Stimulated activated naive CD8-positive, alpha-beta T cell treated with anti-CD3 and anti-CD28 coated beads, Interleukin-15, Interleukin-2, amounts not matched to agents 100 ng/mL and 50 ng/mL, for 24 hours (primary cell): Measurements from ENCODE around the gene VPS8.
A peak's percentile ranks its signal among the peaks of the same experiment; 100 is the strongest.
"Not testable (repeated sequence)": the region's sequence is repeated elsewhere in the genome, so short reads cannot be mapped to it uniquely, and the experiment has no call there.

Experiments
- H3K27ac Mint-ChIP-seq: one replicate; pipeline ENCODE4 v1.8.0; 2021; ENCODE audit warnings: mild to moderate bottlenecking, mixed read lengths
- H3K27me3 Mint-ChIP-seq: one replicate; pipeline ENCODE4 v1.8.0; 2021; ENCODE audit warnings: mixed read lengths
- H3K36me3 Mint-ChIP-seq: one replicate; pipeline ENCODE4 v1.8.0; 2021; ENCODE audit warnings: low read depth, mixed read lengths
- H3K4me1 Mint-ChIP-seq: one replicate; pipeline ENCODE4 v1.8.0; 2021; ENCODE audit warnings: low read depth, mixed read lengths
- H3K4me3 Mint-ChIP-seq: one replicate; pipeline ENCODE4 v1.8.0; 2021; ENCODE audit warnings: mild to moderate bottlenecking, mixed read lengths
- H3K9me3 Mint-ChIP-seq: one replicate; pipeline ENCODE4 v1.8.0; 2021; ENCODE audit warnings: mixed read lengths

Gene VPS8

GRCh38 chr3:184932777-184933176 is 120.8 kb downstream of the VPS8 start:
- H3K36me3 Mint-ChIP-seq, result peaks cover 57% of the 10 kb centered on the region
- H3K27me3 Mint-ChIP-seq, result no peaks in the 10 kb centered on the region
- H3K4me1 Mint-ChIP-seq, result no peaks in the 10 kb centered on the region
- no peaks in the 10 kb centered on the region for H3K9me3 Mint-ChIP-seq
- H3K27ac Mint-ChIP-seq, result no peak overlapping the region
- no peak overlapping the region for H3K4me3 Mint-ChIP-seq

- H3K27me3 Mint-ChIP-seq, result no peaks in the 10 kb centered on the region
- H3K27ac Mint-ChIP-seq, result no peak overlapping the region
- H3K4me3 Mint-ChIP-seq, result no peak overlapping the region
- H3K4me1 Mint-ChIP-seq, result no peaks in the 10 kb centered on the region
- H3K9me3 Mint-ChIP-seq, result no peaks in the 10 kb centered on the region
- peaks cover 53% of the 10 kb centered on the region for H3K36me3 Mint-ChIP-seq
Observed at GRCh38 chr3:184937611-184938010, 125.6 kb downstream of the VPS8 start.

GRCh38 chr3:184941408-184941807 is 129.4 kb downstream of the VPS8 start:
- Mint-ChIP-seq H3K4me3 (no peak overlapping the region), H3K27ac (no peak overlapping the region), H3K36me3 (peaks cover 43% of the 10 kb centered on the region), H3K27me3 (no peaks in the 10 kb centered on the region), H3K4me1 (no peaks in the 10 kb centered on the region), H3K9me3 (no peaks in the 10 kb centered on the region)

GRCh38 chr3:184942735-184943134 is 130.8 kb downstream of the VPS8 start:
- Mint-ChIP-seq H3K9me3 (no peaks in the 10 kb centered on the region), H3K27ac (no peak overlapping the region), H3K4me3 (no peak overlapping the region), H3K36me3 (peaks cover 38% of the 10 kb centered on the region), H3K4me1 (no peaks in the 10 kb centered on the region), H3K27me3 (no peaks in the 10 kb centered on the region)

GRCh38 chr3:184944241-184944640 is 132.3 kb downstream of the VPS8 start:
- Mint-ChIP-seq H3K27ac (no peak overlapping the region), H3K4me1 (no peaks in the 10 kb centered on the region), H3K4me3 (no peak overlapping the region), H3K27me3 (no peaks in the 10 kb centered on the region), H3K36me3 (peaks cover 33% of the 10 kb centered on the region), H3K9me3 (no peaks in the 10 kb centered on the region)

GRCh38 chr3:184945886-184946625 is 134.1 kb downstream of the VPS8 start:
- H3K9me3 Mint-ChIP-seq, result no peaks in the 10 kb centered on the region
- H3K4me1 Mint-ChIP-seq, result no peaks in the 10 kb centered on the region
- H3K4me3 Mint-ChIP-seq, result no peak overlapping the region
- no peaks in the 10 kb centered on the region for H3K27me3 Mint-ChIP-seq
- H3K36me3 Mint-ChIP-seq, result peaks cover 34% of the 10 kb centered on the region
- no peak overlapping the region for H3K27ac Mint-ChIP-seq

GRCh38 chr3:184946917-184947316 is 135.0 kb downstream of the VPS8 start:
- Mint-ChIP-seq H3K4me1 (no peaks in the 10 kb centered on the region), H3K27me3 (no peaks in the 10 kb centered on the region), H3K36me3 (peaks cover 40% of the 10 kb centered on the region), H3K27ac (no peak overlapping the region), H3K9me3 (no peaks in the 10 kb centered on the region), H3K4me3 (no peak overlapping the region)

GRCh38 chr3:184949251-184949965 is 137.4 kb downstream of the VPS8 start:
- Mint-ChIP-seq H3K27me3 (no peaks in the 10 kb centered on the region), H3K27ac (no peak overlapping the region), H3K36me3 (peaks cover 32% of the 10 kb centered on the region), H3K9me3 (no peaks in the 10 kb centered on the region), H3K4me3 (no peak overlapping the region), H3K4me1 (peaks cover 5% of the 10 kb centered on the region)

- H3K4me1 Mint-ChIP-seq, H3K4me3 Mint-ChIP-seq, H3K9me3 Mint-ChIP-seq, H3K27me3 Mint-ChIP-seq, H3K27ac Mint-ChIP-seq: not testable (repeated sequence)
- peaks cover 25% of the 10 kb centered on the region for H3K36me3 Mint-ChIP-seq
Observed at GRCh38 chr3:184950816-184951215, 138.8 kb downstream of the VPS8 start.

GRCh38 chr3:184952671-184953070 is 140.7 kb downstream of the VPS8 start:
- no peak overlapping the region for H3K4me3 Mint-ChIP-seq
- H3K27me3 Mint-ChIP-seq, result no peaks in the 10 kb centered on the region

GRCh38 chr3:184953401-184953800 is 141.4 kb downstream of the VPS8 start:
- Mint-ChIP-seq H3K36me3 (peaks cover 30% of the 10 kb centered on the region), H3K4me3 (no peak overlapping the region), H3K4me1 (peaks cover 5% of the 10 kb centered on the region), H3K27me3 (no peaks in the 10 kb centered on the region), H3K9me3 (no peaks in the 10 kb centered on the region), H3K27ac (no peak overlapping the region)

More at GRCh38 chr3:184952671-184953070, 140.7 kb downstream of the VPS8 start:
- Mint-ChIP-seq H3K27ac (peak overlapping the region; percentile 17), H3K9me3 (no peaks in the 10 kb centered on the region), H3K36me3 (peaks cover 23% of the 10 kb centered on the region), H3K4me1 (peaks cover 5% of the 10 kb centered on the region)

- peaks cover 34% of the 10 kb centered on the region for H3K36me3 Mint-ChIP-seq
Observed at GRCh38 chr3:184954251-184954650, 142.3 kb downstream of the VPS8 start.

GRCh38 chr3:184954851-184955250 is 142.9 kb downstream of the VPS8 start:
- not testable (repeated sequence) for H3K4me1 Mint-ChIP-seq, H3K27me3 Mint-ChIP-seq, H3K9me3 Mint-ChIP-seq, H3K27ac Mint-ChIP-seq, H3K4me3 Mint-ChIP-seq
- peaks cover 33% of the 10 kb centered on the region for H3K36me3 Mint-ChIP-seq

More at GRCh38 chr3:184954251-184954650, 142.3 kb downstream of the VPS8 start:
- no peaks in the 10 kb centered on the region for H3K27me3 Mint-ChIP-seq
- H3K27ac Mint-ChIP-seq, result no peak overlapping the region
- no peaks in the 10 kb centered on the region for H3K9me3 Mint-ChIP-seq
- peaks cover 5% of the 10 kb centered on the region for H3K4me1 Mint-ChIP-seq
- H3K4me3 Mint-ChIP-seq, result no peak overlapping the region

- H3K4me1 Mint-ChIP-seq, result peaks cover 10% of the 10 kb centered on the region
- H3K27me3 Mint-ChIP-seq, result no peaks in the 10 kb centered on the region
- H3K9me3 Mint-ChIP-seq, result no peaks in the 10 kb centered on the region
- H3K27ac Mint-ChIP-seq, result no peak overlapping the region
- H3K36me3 Mint-ChIP-seq, result peaks cover 44% of the 10 kb centered on the region
- no peak overlapping the region for H3K4me3 Mint-ChIP-seq
Observed at GRCh38 chr3:184965639-184966430, 153.9 kb downstream of the VPS8 start.

GRCh38 chr3:184968115-184968514 is 156.1 kb downstream of the VPS8 start:
- no peaks in the 10 kb centered on the region for H3K9me3 Mint-ChIP-seq
- no peak overlapping the region for H3K4me3 Mint-ChIP-seq
- H3K27ac Mint-ChIP-seq, result no peak overlapping the region
- peaks cover 10% of the 10 kb centered on the region for H3K4me1 Mint-ChIP-seq
- no peaks in the 10 kb centered on the region for H3K27me3 Mint-ChIP-seq
- peaks cover 61% of the 10 kb centered on the region for H3K36me3 Mint-ChIP-seq
